GM19463 (cell line): Measurements from ENCODE around the gene SLC52A1.

Experiments used
- ATAC-seq: cut with Tn5 transposase; IDR thresholded peaks from one replicate; pipeline ENCODE4 v1.9.1; 2021; ENCODE audit warnings: mild to moderate bottlenecking, moderate library complexity; ENCODE audit not compliant: unreplicated experiment

Gene SLC52A1

GRCh38 chr17:4994081-4994595 lies 41.1 kb downstream of the SLC52A1 start:
- no peak for ATAC-seq

GRCh38 chr17:4987767-4988567 lies 47.3 kb downstream of the SLC52A1 start:
- no peak for ATAC-seq

- ATAC-seq: peak; percentile 72
Measured at GRCh38 chr17:4986951-4987766, 48.1 kb downstream of the SLC52A1 start, which contains the start of gene CAMTA2. CAMTA2 (minus strand) TSS chr17:4987675; CDS start chr17:4986222, 1,453 bp downstream.

- no peak for ATAC-seq
Measured at GRCh38 chr17:4986403-4986802, 48.8 kb downstream of the SLC52A1 start.
